NCI-H2227 (cell line): ENCODE data around the gene ACTBL2.
"Not testable (repeated sequence)": the region's sequence is repeated elsewhere in the genome, so short reads cannot be mapped to it uniquely, and the experiment has no call there.

Source experiments
- DNase-seq: peaks from one replicate; lab custom pipeline; 2025; ENCODE audit not compliant: unreplicated experiment; lab: John Stamatoyannopoulos, UW

ACTBL2 gene

DNA sequence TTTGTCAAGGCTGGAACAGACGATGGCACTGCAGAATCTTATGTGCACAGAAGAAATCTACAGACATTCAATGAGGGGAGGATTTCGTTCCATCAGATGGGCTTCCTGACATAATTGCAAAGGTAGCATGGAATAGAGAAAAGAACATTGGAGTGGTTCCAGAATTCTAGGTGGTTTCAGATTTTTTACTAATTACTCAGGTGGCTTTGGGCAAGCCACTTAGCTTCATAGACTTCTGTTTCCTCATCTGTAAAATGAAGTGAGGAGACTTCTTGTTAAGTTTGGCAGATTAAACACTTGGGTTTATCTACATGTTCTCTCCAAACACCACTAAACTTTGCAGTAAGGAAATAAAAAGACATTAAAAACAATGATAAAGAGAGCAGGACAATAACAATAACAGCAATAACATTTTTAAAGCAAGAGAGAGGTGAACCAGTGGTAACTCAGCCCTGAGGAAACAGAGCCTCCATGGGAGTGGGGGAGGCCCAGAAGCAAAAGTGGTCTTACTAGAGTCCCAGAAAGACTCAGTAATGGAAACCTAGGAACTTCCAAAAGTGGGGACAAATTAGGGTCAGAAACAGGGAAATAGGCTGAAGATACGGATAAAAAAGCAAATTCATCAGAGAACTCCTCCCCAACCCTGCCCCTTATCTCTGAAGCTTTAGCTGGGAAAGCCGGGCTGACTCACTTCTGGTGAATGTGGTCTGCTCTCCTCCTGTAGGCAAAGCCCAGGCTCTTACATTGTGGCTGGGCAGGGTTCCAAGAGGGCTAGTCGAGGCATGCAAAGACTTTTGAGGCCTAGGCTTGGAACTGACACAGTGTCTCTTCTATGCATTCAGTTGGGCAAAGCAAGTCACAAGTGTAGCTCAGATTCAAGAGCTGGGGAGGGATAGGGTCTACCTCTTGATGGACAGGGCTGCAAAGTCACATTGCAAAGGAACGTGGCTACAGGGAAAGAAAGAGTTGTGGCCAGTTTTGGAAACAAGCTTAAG, 11.8 kb upstream of the ACTBL2 start:
- no peak for DNase-seq

DNA sequence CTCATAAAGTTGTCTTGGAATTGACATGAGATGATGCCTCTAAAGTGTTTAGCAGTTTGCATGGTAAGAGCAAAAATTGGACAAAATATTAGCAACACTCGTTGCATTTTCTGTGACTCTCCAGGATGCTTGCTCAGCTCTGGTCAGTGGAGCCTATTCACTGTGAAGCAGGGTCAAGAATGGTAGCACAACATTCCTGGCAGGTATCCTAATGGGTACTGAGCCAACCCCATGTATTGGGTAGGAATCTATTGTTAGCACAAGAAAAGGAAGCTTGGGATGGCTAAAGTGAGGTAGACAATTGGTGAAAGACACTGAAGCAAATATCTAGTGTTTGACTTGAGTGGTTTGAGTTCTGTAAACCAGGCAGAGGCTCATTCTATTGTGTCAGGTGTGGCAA, 10.4 kb upstream of the ACTBL2 start:
- no peak for DNase-seq

DNA sequence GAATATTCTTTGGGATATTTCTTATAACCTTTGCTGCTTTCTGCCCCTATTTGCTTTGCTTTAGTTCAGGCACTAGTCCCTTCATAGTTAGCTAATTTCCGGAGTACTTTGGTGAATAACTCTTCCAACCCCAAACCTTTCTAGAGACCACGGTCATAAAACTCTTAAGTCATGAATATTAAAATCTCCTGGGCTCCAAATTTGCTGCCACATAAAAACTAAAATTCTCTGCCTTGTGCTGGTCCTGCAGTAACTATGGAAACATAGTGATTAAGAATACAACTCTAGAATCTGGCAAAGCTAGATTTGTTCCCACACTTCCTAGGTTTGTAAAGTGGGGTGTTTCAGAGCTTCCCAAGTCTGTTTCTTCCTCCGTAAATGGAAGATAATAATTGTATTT, 10.0 kb upstream of the ACTBL2 start:
- no peak for DNase-seq

DNA sequence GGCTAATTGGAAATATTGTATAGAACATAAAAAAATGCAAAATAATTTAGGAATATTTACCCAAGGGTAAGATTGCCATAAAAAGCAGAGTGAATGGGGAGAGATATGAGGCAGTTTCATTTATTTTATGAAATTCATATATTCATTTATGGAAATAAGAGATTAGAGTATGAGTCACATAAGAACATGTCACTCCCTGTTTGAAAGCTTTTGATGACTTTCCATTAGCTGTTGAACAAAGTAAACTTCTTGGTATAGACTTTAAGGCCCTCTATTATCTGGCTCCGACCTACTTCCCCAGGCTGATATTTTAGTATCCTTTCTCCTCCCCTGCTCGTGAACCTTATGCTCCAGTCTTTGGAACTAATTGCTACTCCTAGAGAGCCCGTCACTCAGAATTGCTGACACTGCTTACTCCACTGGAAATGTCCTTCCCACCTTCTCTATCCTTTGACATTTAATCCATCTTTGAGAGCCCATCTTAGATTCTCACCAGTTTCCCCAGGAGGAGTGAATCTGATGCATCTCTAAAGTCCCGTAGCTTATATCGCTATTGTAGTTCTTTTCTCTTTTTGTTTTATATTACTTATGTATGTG, 8.9 kb upstream of the ACTBL2 start:
- no peak for DNase-seq

DNA sequence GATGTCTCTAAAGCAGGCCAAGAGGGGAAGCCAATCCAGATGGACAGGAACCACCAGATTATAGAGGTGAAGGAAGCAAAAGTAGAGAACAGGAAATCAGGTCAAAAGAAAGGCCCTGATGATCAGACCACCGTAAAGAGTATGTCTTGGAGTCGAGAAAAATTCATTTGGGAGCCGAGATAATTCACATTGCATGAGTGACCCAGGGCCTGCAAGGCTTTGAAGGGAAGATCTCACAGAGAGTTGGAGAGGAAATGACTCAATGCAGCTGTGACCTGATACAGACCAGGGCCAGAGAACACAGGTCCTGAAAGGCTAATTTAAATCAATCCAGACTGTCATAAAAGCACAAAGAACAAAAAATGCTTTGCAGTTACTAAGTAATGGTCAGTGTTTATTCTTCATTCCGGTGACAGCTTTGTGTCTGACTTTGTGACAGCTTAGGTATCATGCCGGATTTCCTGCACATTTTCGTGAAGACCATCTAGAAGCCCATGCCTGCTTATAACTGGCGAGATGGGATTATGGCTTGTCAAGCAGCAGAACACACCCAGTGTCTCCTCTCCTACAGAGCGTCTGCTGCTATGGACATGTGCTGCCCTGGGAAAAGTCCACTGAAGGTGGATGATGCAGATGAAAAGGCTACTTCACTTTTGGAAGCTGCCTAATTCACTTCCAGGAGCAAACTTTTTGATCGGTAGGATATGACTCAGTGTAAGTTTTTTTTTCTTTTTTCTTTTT, 5.8 kb upstream of the ACTBL2 start:
- DNase-seq, result no peak

DNA sequence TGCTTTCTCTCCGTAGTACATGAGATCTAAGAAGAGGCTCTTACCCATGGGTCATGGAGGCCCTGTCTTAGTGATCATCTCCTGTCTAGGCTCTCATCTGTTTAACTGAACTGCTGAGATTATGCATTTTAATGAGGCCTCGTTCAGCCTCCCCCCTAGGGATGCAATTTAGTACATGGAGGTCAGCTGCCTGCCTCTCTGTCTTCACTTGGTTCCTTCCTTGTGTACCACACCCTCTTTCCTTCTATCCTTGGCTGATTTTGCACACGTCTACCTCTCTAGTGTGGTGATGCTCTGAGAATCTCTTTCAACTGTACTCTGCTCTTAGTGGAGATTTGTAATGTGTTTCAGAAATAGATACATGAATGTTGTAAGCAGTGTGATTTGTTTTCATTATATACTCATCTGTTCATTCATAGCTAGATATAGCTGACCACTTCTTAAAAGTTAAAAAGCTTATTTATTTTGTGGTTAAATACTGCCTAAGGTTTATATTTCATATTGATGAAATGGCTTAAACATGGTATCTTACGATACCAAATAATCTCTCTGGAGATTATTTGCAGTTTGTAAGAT, 3.5 kb upstream of the ACTBL2 start:
- no peak for DNase-seq

DNA sequence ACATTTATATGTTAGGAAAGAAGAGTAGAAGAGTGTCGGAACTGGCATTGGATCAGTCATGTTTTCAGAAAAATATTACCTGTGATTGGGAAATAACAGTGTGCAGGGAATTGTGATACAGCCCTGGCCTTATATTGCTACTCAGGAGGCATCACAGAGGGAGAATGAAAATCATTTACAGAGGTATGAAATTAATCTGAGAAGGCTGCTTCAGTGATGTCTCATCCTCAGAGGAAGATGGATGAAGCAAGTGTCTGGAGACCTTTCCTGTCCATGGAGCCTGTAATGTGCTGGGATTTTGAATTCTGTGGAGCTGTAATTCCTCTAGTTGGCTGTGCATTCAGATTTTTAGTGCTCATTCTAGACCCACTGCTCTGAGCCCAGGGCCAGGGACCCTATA, 3.8 kb downstream of the ACTBL2 start:
- DNase-seq, result no peak

DNA sequence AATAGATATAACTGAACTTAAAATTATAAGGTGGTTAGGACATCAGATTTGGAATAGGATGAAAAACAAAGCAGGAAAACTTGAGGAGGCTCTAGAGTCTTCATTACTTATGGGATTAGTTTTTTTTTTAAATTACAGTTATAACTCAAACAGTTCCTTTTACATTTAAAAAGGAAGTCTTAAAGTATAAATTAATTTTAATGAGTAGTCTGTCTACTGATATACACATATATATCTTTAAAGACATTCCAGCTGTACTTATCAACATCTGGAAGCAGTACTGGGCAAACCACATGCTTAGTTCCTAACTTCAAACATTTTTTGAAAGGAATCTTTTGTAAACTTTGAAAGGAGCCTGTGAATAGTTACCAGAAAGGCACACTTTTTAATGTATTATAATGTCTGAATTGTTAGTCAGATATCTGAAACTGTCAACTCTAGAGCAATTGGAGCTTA, 6.0 kb downstream of the ACTBL2 start:
- DNase-seq, result no peak

DNA sequence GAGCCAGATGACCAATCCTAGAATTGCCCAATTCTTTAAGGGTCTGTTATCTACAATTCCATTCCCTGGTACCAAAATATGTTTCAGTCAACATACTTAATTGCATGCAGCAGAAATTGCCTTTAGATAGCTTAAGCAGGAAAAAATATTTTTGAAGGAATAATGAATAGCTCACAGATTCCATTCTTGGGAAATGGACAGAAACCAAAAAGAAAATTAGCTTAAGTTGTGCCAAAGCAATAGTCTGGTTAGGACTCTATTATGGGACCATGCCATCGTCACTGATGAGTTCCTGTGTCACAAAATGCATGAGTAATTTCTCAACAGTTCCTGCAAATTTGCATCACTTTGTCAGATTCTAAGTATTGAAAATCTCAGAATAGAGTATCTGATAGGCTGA, 12.3 kb downstream of the ACTBL2 start:
- DNase-seq, result no peak

DNA sequence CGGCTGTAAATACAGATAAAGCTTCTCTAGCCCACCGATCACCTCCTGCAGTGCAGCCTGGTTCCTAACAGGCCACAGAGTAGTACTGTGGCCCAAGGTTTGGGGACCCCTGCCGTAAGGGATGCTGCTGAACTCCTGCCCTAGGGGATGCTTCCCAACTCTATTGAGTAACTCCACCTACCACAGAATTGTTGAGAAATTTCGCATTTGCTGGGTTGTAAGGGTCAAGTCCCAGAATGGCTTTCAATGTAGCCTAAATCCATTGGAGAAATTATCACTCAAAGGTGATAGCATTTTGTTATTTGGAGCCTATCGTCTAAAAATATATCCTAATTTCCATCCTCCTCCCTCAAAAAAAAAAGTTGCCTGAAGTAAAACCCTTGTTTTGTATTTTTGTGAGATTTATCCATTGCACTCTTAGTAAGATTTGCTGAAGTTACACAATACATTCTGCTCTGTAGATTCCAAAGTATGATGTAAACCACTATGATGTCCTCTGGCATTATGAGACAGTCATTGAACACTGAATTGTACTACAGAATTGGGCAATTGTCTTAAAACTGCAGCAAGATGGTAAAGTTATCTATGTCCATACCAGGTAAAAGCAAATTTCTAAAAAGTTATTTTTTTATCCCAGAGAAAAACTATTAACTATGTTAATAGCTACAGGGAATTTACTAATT, 14.0 kb downstream of the ACTBL2 start:
- DNase-seq, result no peak

DNA sequence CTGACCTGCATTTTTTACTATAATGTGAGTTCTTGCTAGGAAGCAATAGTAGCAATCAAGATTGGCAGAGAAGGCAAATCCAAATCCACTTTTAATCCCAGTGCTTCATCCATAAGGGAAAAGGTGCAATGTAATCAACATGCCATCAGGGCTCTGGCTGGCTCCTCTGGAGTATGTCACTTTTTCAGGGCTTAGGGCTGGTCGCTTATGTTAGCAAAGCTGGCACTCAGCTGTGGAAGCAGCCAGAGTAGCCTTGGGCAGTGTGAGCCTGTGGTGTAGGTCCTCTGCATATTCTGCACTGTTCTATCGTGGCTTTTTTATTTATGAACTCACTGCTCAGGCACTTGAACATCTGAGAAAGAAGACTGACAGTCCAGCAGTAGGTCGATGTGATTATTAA, 16.1 kb downstream of the ACTBL2 start:
- DNase-seq, result no peak

DNA sequence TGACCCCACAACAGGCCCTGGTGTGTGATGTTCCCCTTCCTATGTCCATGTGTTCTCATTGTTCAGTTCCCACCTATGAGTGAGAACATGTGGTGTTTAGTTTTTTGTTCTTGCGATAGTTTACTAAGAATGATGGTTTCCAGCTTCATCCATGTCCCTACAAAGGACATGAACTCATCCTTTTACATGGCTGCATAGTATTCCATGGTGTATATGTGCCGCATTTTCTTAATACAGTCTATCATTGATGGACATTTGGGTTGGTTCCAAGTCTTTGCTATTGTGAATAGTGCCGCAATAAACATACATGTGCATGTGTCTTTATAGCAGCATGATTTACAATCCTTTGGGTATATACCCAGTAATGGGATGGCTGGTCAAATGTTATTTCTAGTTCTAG, 22.6 kb downstream of the ACTBL2 start:
- DNase-seq, result not testable (repeated sequence)

DNA sequence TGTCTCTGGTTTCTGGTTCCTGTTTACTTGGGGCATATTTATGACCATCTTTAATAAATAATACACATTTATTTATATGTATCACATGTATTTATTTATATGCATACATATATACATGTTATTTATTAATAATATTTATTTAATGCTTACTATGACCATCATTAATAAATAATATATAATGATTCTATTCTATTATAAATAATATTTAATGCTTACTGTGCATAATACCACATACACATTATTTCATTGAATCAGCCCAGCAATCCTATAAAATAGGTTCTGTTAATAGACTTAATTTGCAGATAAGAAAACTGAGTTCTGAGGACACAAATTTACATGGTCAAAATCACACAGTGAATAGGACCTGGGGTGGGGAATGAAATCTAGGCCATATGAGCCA, 24.2 kb downstream of the ACTBL2 start:
- DNase-seq, result no peak

DNA sequence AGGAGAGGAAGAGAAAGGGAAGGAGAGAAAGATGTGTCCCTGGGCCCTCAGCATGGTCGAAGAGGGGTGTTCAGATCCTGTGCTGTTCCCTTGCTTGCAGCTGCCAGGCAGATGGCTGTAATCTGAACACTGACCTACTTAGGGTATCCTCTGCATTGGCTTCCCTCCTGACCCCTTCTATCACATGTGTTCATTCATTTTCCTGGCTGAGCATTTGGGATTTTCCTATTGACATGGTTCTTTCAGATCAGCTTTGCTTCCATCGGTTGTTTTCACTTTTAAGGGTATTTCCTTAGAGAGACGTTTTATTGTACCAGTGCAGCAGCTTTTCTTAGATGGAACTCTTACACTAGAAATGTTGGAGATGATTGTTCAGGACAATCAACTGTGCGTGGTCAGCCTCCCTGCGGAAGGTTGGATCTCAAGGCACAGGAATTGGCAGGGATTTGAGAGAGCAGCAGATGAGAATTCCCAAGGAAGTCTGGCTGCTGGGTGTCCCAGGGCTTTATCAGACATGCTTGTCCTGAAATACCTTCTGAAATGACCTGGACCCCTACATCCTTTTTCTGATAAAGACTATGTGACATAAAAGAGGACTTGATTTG, 26.0 kb downstream of the ACTBL2 start:
- no peak for DNase-seq

DNA sequence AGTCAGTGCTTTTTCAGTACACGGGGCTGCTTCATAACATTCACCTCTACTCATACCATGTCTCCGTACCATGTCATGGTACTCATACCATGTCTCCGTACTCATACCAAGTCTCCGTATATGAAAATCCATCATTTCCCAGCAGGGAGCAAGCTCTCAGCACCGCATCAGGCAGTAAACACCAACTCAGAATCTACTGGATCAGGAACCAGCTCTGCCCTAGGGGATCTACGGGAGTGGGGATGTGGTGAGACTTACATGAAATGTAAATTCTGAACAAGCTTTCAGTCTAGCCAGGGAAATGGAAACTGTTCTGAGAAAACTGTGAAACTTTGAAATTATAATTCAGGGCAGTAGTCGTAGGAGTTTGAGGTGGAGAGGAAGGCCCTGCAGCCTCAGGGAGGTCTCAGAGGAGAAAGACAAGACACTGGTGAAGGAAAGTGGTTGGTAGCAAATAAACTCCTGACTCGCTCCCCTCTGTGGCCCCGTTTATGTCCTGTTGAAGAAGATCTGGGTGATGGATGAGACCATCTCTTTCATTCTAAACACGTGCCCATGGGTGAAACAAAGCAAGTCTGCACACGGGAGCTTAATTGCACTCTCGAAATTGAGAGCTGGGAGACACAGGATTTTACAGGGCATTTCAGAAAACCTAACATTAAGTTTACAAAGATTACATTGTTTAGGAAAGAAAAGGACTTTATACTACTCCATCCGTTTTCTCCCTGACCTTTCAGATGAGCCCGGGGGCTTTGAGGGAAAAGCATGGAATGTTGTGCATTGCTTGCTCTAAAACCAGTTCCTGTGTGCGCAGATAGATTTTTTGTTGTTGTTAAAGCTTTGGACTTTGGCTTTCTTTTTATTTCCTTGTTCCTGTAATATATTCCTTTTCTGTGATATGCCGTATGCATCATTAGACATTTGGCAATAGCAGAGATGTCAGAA, 26.8 kb downstream of the ACTBL2 start:
- DNase-seq, result no peak

DNA sequence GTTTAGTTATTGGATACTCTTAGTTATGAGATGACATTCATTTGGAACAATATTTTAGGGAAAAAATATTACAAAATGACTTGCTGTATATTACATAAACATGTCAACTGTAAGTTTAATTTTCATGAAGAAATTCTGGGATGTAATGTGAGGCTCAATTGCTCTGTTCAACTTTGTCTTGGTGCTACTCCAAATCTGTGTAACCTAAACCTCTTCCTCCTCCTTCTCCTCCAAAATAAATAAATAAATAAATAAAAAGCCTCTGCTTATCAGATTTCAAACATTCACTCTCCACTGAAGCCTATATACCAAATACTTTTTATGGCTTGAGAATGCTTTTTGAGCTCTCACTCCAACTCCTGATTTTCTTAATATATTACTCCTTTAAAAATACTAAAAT, 27.7 kb downstream of the ACTBL2 start:
- no peak for DNase-seq

DNA sequence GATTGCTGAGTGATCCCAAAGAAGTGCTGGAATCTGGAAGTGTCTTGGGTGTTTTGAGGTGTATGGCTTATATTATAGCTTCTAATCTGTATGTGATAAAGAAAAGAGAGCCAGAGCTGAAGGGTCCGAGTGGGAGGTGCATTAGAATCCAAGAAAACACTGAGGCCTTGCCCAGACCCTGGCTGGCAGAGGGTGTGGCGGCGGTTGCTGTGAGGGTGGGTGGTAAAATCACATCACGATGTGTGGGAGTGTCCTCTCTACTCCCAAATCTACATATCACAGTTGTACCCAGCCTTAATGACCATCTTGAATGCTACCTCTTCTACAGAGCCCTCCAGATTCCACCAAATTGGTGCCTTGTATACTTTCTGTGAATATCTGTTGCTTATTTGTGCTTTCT, 28.9 kb downstream of the ACTBL2 start:
- no peak for DNase-seq

DNA sequence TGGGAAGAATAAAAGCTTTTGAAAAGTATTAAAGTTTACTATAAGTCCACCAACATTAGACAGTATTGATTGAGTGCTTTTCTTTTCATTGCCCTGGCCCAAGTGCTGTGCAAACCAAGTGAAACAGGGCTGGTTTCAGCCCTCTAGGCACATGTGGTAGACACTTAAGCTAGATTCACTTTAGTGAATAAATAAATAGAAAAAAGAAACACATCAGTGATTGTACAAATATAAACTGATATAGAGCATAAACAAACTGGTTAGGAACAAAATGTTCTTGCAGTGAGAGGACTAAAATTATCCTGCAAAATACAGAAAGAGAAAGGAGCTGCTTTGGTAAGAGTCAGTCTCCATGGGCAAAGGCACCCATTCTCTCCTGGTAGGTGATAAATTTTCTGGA, 29.7 kb downstream of the ACTBL2 start:
- no peak for DNase-seq
